Mesothelial cell of epicardium (in vitro differentiated cells): Measurements from ENCODE around the gene CCL22. TPM values are rescaled to one million over a fixed set of nuclear protein-coding genes. Genes with fewer than 3 reads are reported as not detected.

Source experiments
- DNase-seq, 2 experiments: peaks; one replicate each; pipeline ENCODE4 v3.0.0; 2021; ENCODE audit warnings: low spot score in 2 of 2; ENCODE audit not compliant: unreplicated experiment in 2 of 2
- H3K27ac Mint-ChIP-seq: 2 replicates; pipeline ENCODE4 v1.8.0; 2021; ENCODE audit warnings: mixed read lengths
- H3K27me3 Mint-ChIP-seq: 2 replicates; pipeline ENCODE4 v1.8.0; 2021; ENCODE audit warnings: low read depth, mixed read lengths
- H3K36me3 Mint-ChIP-seq: 2 replicates; pipeline ENCODE4 v1.8.0; 2021; ENCODE audit warnings: mixed read lengths
- H3K4me1 Mint-ChIP-seq: 2 replicates; pipeline ENCODE4 v1.8.0; 2021; ENCODE audit warnings: mixed read lengths
- H3K4me3 Mint-ChIP-seq: 2 replicates; pipeline ENCODE4 v1.8.0; 2021; ENCODE audit warnings: mild to moderate bottlenecking, moderate library complexity, mixed read lengths
- H3K9me3 Mint-ChIP-seq: 2 replicates; pipeline ENCODE4 v1.8.0; 2021; ENCODE audit warnings: mixed read lengths
- total RNA-seq: library from RNA; stranded (reverse); gene quantifications from 3 replicates; pipeline ENCODE4 v1.2.1, GENCODE V29; 2021
- TF ChIP-seq, protein P1 (sequence below): fragments of 200-600 bp; sonication (generic); IDR thresholded peaks from one replicate; pipeline ENCODE4 v1.5.0; 2021; ENCODE audit warnings: antibody characterized with exemption; ENCODE audit not compliant: unreplicated experiment

CCL22 gene
- total RNA-seq, 1 donor from 2014 or later: not detected

DNA sequence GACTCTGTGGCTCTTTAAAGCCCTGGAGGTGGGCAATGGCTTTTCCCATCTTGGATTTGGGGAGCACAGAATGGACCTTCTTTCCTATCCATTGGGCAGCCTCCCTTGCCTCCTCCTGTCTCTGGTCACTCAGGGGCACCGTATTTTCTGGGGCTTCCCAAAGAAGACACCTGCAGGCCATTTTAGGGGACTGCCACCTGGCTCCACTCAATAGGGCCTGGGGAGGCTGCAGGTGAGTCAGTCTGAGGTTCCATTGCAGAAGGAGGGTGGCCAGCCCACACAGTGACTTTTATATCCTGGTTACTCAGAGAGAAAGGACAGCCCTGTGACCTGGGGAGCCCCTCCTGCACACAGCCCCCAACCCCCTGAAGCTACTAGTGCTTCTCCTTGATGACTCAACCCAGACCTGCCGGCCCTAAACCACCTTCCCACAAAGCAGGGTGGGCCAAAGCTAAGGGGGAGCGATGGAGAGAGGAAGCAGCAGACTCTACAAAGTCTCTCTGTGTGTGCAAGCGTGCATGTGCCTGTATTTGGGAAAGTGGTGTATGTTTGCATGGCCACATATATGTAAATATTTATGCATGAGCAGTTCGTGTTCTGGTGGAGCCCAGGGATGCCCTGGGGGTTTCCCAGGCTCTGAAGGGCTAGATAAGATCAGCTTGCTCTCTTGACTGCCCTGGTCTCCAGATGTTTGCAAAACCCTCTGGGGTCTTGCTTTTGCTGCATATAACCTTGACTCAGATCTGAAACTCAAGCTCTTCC, 18.7 kb downstream of the CCL22 start:
- peak overlapping the region; percentile 86 for H3K27ac Mint-ChIP-seq
- DNase-seq: no peak

DNA sequence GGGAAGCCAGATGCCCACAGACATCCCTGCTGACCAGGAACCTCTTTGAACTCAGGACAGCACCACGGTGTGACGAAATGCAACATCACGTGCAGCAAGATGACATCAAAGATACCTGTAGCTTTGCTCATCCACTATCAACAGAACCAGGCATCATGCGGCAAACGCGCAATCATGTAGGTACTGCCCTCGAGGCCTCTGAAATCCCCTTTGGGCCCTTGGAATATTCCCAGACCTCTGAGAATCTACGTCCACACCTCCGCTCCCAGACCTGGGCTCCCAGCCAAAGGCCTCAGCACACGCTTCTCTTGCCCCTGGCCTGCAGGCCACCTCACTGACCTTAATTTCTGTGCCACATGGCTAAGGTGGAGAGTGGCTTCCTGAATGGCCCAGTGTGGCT, 21.0 kb downstream of the CCL22 start:
- H3K36me3 Mint-ChIP-seq: no peaks in the 10 kb centered on the region
- TF ChIP-seq, protein P1, sequence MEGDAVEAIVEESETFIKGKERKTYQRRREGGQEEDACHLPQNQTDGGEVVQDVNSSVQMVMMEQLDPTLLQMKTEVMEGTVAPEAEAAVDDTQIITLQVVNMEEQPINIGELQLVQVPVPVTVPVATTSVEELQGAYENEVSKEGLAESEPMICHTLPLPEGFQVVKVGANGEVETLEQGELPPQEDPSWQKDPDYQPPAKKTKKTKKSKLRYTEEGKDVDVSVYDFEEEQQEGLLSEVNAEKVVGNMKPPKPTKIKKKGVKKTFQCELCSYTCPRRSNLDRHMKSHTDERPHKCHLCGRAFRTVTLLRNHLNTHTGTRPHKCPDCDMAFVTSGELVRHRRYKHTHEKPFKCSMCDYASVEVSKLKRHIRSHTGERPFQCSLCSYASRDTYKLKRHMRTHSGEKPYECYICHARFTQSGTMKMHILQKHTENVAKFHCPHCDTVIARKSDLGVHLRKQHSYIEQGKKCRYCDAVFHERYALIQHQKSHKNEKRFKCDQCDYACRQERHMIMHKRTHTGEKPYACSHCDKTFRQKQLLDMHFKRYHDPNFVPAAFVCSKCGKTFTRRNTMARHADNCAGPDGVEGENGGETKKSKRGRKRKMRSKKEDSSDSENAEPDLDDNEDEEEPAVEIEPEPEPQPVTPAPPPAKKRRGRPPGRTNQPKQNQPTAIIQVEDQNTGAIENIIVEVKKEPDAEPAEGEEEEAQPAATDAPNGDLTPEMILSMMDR: no peak
- no peak overlapping the region for H3K27ac Mint-ChIP-seq
- no peak overlapping the region for H3K4me3 Mint-ChIP-seq
- H3K9me3 Mint-ChIP-seq: no peaks in the 10 kb centered on the region
- peaks cover 14% of the 10 kb centered on the region for H3K4me1 Mint-ChIP-seq
- no peak for DNase-seq
- H3K27me3 Mint-ChIP-seq: no peaks in the 10 kb centered on the region

More for the DNA sequence above, 18.7 kb downstream of the CCL22 start:
- H3K36me3 Mint-ChIP-seq: no peaks in the 10 kb centered on the region
- H3K4me3 Mint-ChIP-seq: no peak overlapping the region
- no peaks in the 10 kb centered on the region for H3K9me3 Mint-ChIP-seq
- H3K27me3 Mint-ChIP-seq: no peaks in the 10 kb centered on the region
- TF ChIP-seq, protein P1: no peak
- H3K4me1 Mint-ChIP-seq: peaks cover 32% of the 10 kb centered on the region

DNA sequence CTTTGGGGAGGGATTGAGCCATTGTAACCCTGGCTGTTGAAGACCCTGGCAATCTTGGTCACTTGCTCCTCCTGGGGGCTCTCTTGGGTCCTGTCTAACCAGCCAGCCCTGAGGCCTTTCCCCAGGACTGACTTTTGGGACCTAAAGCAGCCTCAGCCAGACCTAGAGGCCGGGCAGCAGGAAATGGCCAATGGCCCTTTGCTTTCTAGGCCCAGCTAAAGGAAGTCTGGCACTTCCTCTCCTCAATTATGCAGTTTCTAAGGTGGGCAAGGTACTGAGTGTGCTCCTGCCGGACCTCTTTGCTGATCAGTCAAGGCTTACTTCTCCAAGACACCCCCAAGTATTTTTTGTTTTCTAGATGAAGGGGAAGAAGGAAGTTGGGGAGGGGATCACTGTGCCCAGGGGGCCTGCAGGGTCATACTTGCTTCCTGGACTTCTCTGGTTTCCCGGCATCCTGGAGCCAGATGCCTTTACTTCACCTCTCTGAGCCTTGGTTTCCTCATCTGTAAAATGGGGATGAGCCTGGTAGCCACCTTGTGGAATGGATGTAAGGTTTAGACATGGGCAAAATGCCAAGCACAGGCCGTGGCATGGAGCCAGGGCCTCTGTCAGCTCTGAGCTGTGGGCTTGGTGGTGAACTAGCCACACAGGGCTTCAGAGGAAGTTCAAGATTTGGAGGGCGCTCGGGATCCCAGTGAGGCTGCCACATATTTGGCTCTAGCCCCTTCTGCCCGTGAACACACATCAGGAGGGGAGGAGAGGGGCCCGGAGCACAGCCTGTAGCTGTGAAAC, 22.3 kb downstream of the CCL22 start:
- Mint-ChIP-seq H3K9me3 (no peaks in the 10 kb centered on the region), H3K27ac (no peak overlapping the region), H3K27me3 (no peaks in the 10 kb centered on the region), H3K4me3 (no peak overlapping the region), H3K4me1 (peaks cover 14% of the 10 kb centered on the region), H3K36me3 (no peaks in the 10 kb centered on the region)
- DNase-seq: no peak
- TF ChIP-seq, protein P1: no peak

DNA sequence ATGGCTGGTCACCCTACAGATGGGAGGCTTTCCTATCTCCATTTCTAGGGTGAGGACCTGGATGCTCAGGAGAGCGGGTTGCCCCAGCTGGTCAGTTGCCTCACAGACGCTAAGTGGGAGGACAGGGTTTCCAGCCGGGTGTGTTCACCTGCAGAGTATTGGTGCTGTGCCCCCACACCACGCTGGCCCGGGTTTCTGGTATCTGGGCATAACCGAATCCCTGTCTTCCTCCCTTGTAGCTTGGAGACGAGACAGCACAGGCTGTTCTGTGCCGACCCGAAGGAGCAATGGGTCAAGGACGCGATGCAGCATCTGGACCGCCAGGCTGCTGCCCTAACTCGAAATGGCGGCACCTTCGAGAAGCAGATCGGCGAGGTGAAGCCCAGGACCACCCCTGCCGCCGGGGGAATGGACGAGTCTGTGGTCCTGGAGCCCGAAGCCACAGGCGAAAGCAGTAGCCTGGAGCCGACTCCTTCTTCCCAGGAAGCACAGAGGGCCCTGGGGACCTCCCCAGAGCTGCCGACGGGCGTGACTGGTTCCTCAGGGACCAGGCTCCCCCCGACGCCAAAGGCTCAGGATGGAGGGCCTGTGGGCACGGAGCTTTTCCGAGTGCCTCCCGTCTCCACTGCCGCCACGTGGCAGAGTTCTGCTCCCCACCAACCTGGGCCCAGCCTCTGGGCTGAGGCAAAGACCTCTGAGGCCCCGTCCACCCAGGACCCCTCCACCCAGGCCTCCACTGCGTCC, 23.4 kb downstream of the CCL22 start:
- no peak overlapping the region for H3K4me3 Mint-ChIP-seq
- H3K27me3 Mint-ChIP-seq: no peaks in the 10 kb centered on the region
- DNase-seq: no peak
- peaks cover 18% of the 10 kb centered on the region for H3K4me1 Mint-ChIP-seq
- H3K36me3 Mint-ChIP-seq: no peaks in the 10 kb centered on the region
- H3K9me3 Mint-ChIP-seq: no peaks in the 10 kb centered on the region
- H3K27ac Mint-ChIP-seq: no peak overlapping the region
- TF ChIP-seq, protein P1: no peak

DNA sequence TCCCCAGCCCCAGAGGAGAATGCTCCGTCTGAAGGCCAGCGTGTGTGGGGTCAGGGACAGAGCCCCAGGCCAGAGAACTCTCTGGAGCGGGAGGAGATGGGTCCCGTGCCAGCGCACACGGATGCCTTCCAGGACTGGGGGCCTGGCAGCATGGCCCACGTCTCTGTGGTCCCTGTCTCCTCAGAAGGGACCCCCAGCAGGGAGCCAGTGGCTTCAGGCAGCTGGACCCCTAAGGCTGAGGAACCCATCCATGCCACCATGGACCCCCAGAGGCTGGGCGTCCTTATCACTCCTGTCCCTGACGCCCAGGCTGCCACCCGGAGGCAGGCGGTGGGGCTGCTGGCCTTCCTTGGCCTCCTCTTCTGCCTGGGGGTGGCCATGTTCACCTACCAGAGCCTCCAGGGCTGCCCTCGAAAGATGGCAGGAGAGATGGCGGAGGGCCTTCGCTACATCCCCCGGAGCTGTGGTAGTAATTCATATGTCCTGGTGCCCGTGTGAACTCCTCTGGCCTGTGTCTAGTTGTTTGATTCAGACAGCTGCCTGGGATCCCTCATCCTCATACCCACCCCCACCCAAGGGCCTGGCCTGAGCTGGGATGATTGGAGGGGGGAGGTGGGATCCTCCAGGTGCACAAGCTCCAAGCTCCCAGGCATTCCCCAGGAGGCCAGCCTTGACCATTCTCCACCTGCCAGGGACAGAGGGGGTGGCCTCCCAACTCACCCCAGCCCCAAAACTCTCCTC, 24.1 kb downstream of the CCL22 start:
- TF ChIP-seq, protein P1: no peak
- Mint-ChIP-seq H3K4me1 (peaks cover 12% of the 10 kb centered on the region), H3K36me3 (no peaks in the 10 kb centered on the region), H3K27me3 (no peaks in the 10 kb centered on the region), H3K27ac (no peak overlapping the region), H3K9me3 (no peaks in the 10 kb centered on the region), H3K4me3 (no peak overlapping the region)
- DNase-seq: no peak
